ENCODE results near the gene RFC1.

- no peak for TF ChIP-seq POLR2A (IDR thresholded peaks at IDR 0.05)
- TF ChIP-seq, protein P1, sequence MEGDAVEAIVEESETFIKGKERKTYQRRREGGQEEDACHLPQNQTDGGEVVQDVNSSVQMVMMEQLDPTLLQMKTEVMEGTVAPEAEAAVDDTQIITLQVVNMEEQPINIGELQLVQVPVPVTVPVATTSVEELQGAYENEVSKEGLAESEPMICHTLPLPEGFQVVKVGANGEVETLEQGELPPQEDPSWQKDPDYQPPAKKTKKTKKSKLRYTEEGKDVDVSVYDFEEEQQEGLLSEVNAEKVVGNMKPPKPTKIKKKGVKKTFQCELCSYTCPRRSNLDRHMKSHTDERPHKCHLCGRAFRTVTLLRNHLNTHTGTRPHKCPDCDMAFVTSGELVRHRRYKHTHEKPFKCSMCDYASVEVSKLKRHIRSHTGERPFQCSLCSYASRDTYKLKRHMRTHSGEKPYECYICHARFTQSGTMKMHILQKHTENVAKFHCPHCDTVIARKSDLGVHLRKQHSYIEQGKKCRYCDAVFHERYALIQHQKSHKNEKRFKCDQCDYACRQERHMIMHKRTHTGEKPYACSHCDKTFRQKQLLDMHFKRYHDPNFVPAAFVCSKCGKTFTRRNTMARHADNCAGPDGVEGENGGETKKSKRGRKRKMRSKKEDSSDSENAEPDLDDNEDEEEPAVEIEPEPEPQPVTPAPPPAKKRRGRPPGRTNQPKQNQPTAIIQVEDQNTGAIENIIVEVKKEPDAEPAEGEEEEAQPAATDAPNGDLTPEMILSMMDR (IDR thresholded peaks at IDR 0.05), result no peak
Measured at GRCh38 chr4:39303871-39304270, 62.3 kb downstream of the RFC1 start.
